ENCODE results near the gene DNAJC15. TPM values are rescaled to one million over a fixed set of nuclear protein-coding genes. Genes with fewer than 3 reads are reported as not detected.

Gene DNAJC15
- polyA plus RNA-seq, 3 donors from 2014 or later = 10.3 to 22.4 (median 22.3) TPM

GRCh38 chr13:42991898-42992763, 31.3 kb upstream of the DNAJC15 start, which contains the start of gene EPSTI1:
Gene EPSTI1 (minus strand): TSS chr13:42992241. CDS start chr13:42992165, 76 bp downstream.
- Mint-ChIP-seq H3K27ac (peak within 1 kb of the TSS; percentile 95 to 100 (median 99)), H3K4me1 (peaks cover 42 to 52% of the 10 kb centered on the region in 2 donors), H3K27me3 (ENCODE audit: low read depth in 3 of 3) (peaks cover 5 to 9% (median 7%) of the 10 kb centered on the region in 3 donors), H3K9me3 (no peaks in the 10 kb centered on the region), H3K36me3 (peaks cover 0 to 3% (median 0%) of the 10 kb centered on the region in 3 donors), H3K4me3 (peak within 1 kb of the TSS; percentile 96 to 98 (median 97))
- peak; percentile 78 to 82 (median 82) for DNase-seq

GRCh38 chr13:42992764-42993122, 30.6 kb upstream of the DNAJC15 start:
- peak overlapping the region; percentile 96 to 98 (median 97) for H3K4me3 Mint-ChIP-seq
- peaks cover 5 to 9% (median 7%) of the 10 kb centered on the region in 3 donors for H3K27me3 Mint-ChIP-seq (ENCODE audit: low read depth in 3 of 3)
- H3K27ac Mint-ChIP-seq = peak overlapping the region; percentile 95 to 100 (median 99)
- no peaks in the 10 kb centered on the region for H3K9me3 Mint-ChIP-seq
- H3K4me1 Mint-ChIP-seq = peaks cover 42 to 46% of the 10 kb centered on the region in 2 donors
- H3K36me3 Mint-ChIP-seq = peaks cover 0 to 3% (median 0%) of the 10 kb centered on the region in 3 donors
- no peak for DNase-seq

DNA sequence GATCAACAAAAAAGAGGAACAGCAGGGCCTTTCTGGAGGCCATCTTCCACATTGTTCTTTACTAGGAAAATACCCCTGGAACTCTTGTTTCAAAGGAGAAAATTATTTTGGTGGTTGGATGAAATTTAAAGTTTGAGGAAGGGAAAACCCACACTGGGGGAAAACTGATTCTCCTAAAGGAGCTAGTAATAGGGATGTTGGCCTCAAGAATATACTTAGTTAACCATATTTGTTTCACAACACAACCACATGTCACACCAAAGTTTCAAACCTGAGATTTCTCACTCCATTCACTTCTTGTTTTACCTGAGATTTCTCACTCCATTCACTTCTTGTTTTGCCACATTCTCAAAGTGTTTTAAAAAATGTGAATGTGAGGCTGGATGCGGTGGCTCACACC, 28.5 kb upstream of the DNAJC15 start:
- Mint-ChIP-seq H3K9me3 (no peaks in the 10 kb centered on the region), H3K27ac (peak overlapping the region in 2 of 6 donors; percentile 14 to 99)

GRCh38 chr13:42996584-42996983, 26.8 kb upstream of the DNAJC15 start:
- no peaks in the 10 kb centered on the region for H3K36me3 Mint-ChIP-seq
- H3K4me3 Mint-ChIP-seq = no peak overlapping the region
- peaks cover 3 to 7% (median 4%) of the 10 kb centered on the region in 3 donors for H3K27me3 Mint-ChIP-seq (ENCODE audit: low read depth in 3 of 3)
- H3K27ac Mint-ChIP-seq = no peak overlapping the region
- H3K9me3 Mint-ChIP-seq = no peaks in the 10 kb centered on the region
- DNase-seq = no peak
- H3K4me1 Mint-ChIP-seq = peaks cover 18 to 19% of the 10 kb centered on the region in 2 donors

More for the DNA sequence above, 28.5 kb upstream of the DNAJC15 start:
- DNase-seq = no peak
- peaks cover 35 to 36% of the 10 kb centered on the region in 2 donors for H3K4me1 Mint-ChIP-seq
- H3K27me3 Mint-ChIP-seq (ENCODE audit: low read depth in 3 of 3) = peaks cover 3 to 9% (median 7%) of the 10 kb centered on the region in 3 donors
- H3K36me3 Mint-ChIP-seq = peaks cover 0 to 3% (median 0%) of the 10 kb centered on the region in 3 donors
- H3K4me3 Mint-ChIP-seq = no peak overlapping the region

DNA sequence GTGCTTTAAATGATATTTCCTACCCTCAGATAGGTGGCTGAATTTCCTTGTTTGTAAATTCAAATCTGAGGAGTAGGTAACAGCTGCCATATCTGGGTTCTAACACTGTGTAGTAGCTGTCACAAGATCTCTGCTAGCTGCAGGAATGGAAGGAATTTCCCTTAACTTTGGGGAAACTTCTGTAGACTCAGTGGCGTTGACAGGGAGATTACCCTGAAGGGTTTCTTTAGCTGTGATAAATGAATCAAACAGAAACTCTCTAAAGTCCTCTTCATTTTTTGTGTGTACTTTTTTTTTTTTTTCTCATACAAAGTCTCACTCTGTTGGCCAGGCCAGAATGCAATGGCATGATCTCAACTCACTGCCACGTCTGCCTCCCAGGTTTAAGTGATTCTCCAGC, 26.0 kb upstream of the DNAJC15 start:
- peaks cover 2 to 7% (median 3%) of the 10 kb centered on the region in 3 donors for H3K27me3 Mint-ChIP-seq (ENCODE audit: low read depth in 3 of 3)
- no peak overlapping the region for H3K4me3 Mint-ChIP-seq
- peaks cover 0 to 1% (median 0%) of the 10 kb centered on the region in 3 donors for H3K36me3 Mint-ChIP-seq
- no peaks in the 10 kb centered on the region for H3K9me3 Mint-ChIP-seq
- H3K4me1 Mint-ChIP-seq = peaks cover 10 to 11% of the 10 kb centered on the region in 2 donors
- DNase-seq = no peak
- H3K27ac Mint-ChIP-seq = no peak overlapping the region

- no peaks in the 10 kb centered on the region for H3K4me1 Mint-ChIP-seq
- no peak for DNase-seq
- H3K9me3 Mint-ChIP-seq = peaks cover 0 to 2% (median 0%) of the 10 kb centered on the region in 6 donors
- H3K4me3 Mint-ChIP-seq = no peak overlapping the region
- peaks cover 0 to 6% (median 0%) of the 10 kb centered on the region in 3 donors for H3K36me3 Mint-ChIP-seq
- no peak overlapping the region for H3K27ac Mint-ChIP-seq
- H3K27me3 Mint-ChIP-seq (ENCODE audit: low read depth in 3 of 3) = peaks cover 0 to 2% (median 0%) of the 10 kb centered on the region in 3 donors
These were observed 23.9 kb upstream of the DNAJC15 start for GRCh38 chr13:42999491-42999890.

DNA sequence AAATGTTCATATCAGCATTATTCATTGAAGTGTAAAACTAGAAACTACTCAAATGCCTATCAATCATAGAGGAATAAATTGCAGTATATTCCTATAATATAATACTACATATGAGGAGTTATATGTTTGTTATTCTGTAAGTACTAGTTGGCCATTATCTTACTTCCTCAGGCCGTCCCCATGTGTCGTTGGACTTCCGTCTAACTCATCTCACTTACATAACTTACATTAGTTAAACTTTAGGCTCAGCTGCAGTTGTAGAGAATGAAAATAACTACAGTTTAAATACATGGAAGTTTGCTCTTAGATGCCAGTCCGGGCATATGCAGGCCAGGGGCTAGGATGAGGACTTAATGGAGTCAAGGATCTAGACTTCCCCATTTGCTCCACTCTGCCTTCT, 22.7 kb upstream of the DNAJC15 start:
- H3K27me3 Mint-ChIP-seq (ENCODE audit: low read depth in 3 of 3) = peaks cover 0 to 2% (median 0%) of the 10 kb centered on the region in 3 donors
- H3K4me3 Mint-ChIP-seq = no peak overlapping the region
- no peak for DNase-seq
- H3K9me3 Mint-ChIP-seq = peaks cover 0 to 2% (median 0%) of the 10 kb centered on the region in 6 donors
- H3K27ac Mint-ChIP-seq = no peak overlapping the region
- H3K36me3 Mint-ChIP-seq = peaks cover 0 to 6% (median 0%) of the 10 kb centered on the region in 3 donors
- H3K4me1 Mint-ChIP-seq = no peaks in the 10 kb centered on the region

DNA sequence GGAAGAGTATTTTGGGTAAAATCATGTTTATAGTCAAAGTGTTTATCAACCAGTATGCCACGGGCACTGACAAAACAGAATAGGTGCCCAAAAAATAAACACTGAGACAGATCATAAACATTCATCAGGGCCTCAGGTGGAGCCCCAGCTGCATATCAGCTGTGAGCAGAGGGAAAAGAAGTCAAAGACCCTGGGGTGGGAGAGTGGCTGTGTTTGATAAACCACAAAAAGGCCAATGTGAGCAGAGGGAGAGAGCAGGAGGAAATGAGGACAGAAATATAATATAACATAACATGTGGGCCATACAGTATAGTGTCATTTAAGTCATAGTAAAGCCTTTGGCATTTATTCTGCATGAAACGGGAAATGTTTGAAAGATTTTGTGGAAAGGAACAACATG, 21.4 kb upstream of the DNAJC15 start:
- H3K27me3 Mint-ChIP-seq (ENCODE audit: low read depth in 3 of 3) = peaks cover 0 to 7% (median 0%) of the 10 kb centered on the region in 3 donors
- peaks cover 0 to 6% (median 0%) of the 10 kb centered on the region in 3 donors for H3K36me3 Mint-ChIP-seq
- peaks cover 0 to 2% (median 0%) of the 10 kb centered on the region in 6 donors for H3K9me3 Mint-ChIP-seq
- DNase-seq = no peak
- H3K4me3 Mint-ChIP-seq = no peak overlapping the region
- H3K27ac Mint-ChIP-seq = no peak overlapping the region
- no peaks in the 10 kb centered on the region for H3K4me1 Mint-ChIP-seq

DNA sequence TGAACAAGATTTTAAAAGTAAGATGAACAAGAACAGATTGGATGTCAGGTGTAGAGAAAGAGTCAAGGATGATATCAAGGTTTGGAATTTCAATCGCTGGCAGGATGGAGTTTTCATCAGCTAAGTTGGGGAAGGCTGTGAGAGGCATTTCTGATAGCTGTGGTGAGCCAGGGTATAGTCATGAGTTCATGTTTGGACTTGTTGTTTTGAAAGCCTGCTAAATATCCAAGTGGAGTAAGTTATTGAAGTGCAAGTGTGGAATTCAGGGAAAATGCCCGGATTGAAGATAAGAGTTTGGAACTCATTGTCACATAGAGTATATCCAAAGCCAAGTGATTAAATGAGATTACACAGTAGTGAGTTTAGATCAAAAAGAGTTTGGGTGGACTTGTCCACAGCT, 20.4 kb upstream of the DNAJC15 start:
- Mint-ChIP-seq H3K9me3 (peaks cover 0 to 2% (median 0%) of the 10 kb centered on the region in 6 donors), H3K4me3 (no peak overlapping the region), H3K4me1 (no peaks in the 10 kb centered on the region), H3K27ac (no peak overlapping the region), H3K27me3 (ENCODE audit: low read depth in 3 of 3) (peaks cover 0 to 7% (median 0%) of the 10 kb centered on the region in 3 donors), H3K36me3 (peaks cover 0 to 6% (median 0%) of the 10 kb centered on the region in 3 donors)
- DNase-seq = no peak

GRCh38 chr13:43003729-43004128, 19.7 kb upstream of the DNAJC15 start:
- no peak for DNase-seq
- Mint-ChIP-seq H3K27me3 (ENCODE audit: low read depth in 3 of 3) (peaks cover 0 to 7% (median 2%) of the 10 kb centered on the region in 3 donors), H3K4me3 (no peak overlapping the region), H3K4me1 (no peaks in the 10 kb centered on the region), H3K36me3 (peaks cover 0 to 6% (median 0%) of the 10 kb centered on the region in 3 donors), H3K9me3 (peaks cover 0 to 2% (median 0%) of the 10 kb centered on the region in 6 donors), H3K27ac (no peak overlapping the region)

GRCh38 chr13:43005460-43006236, 17.7 kb upstream of the DNAJC15 start:
- H3K27ac Mint-ChIP-seq = no peak overlapping the region
- H3K27me3 Mint-ChIP-seq (ENCODE audit: low read depth in 3 of 3) = peaks cover 0 to 7% (median 2%) of the 10 kb centered on the region in 3 donors
- no peak for DNase-seq
- H3K9me3 Mint-ChIP-seq = peaks cover 0 to 2% (median 0%) of the 10 kb centered on the region in 6 donors
- H3K4me1 Mint-ChIP-seq = no peaks in the 10 kb centered on the region
- peaks cover 0 to 6% (median 0%) of the 10 kb centered on the region in 3 donors for H3K36me3 Mint-ChIP-seq
- no peak overlapping the region for H3K4me3 Mint-ChIP-seq

GRCh38 chr13:43006893-43007631, 16.3 kb upstream of the DNAJC15 start:
- H3K4me3 Mint-ChIP-seq = no peak overlapping the region
- H3K36me3 Mint-ChIP-seq = peaks cover 0 to 6% (median 0%) of the 10 kb centered on the region in 3 donors
- no peak overlapping the region for H3K27ac Mint-ChIP-seq
- H3K27me3 Mint-ChIP-seq (ENCODE audit: low read depth in 3 of 3) = peaks cover 0 to 5% (median 2%) of the 10 kb centered on the region in 3 donors
- peaks cover 0 to 2% (median 0%) of the 10 kb centered on the region in 6 donors for H3K9me3 Mint-ChIP-seq
- H3K4me1 Mint-ChIP-seq = no peaks in the 10 kb centered on the region
- no peak for DNase-seq

DNA sequence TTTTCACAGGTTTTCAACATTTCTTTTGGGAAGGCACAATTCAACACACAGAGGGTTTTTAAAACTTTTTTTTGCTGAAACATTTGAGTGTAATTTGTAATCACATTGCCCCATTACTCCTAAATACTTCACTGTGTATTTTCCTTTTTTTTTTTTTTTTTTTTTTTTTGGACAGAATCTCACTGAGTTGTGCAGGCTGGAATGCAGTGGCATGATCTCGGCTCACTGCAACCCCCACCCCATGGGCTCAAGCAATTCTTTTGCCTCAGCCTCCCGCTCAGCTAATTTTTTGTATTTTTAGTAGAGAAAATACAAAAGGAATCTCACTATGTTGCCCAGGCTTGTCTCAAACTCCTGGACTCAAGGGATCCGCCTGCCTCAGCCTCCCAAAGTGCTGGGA, 14.8 kb upstream of the DNAJC15 start:
- no peaks in the 10 kb centered on the region for H3K36me3 Mint-ChIP-seq
- no peak for DNase-seq
- no peaks in the 10 kb centered on the region for H3K9me3 Mint-ChIP-seq
- no peak overlapping the region for H3K4me3 Mint-ChIP-seq
- no peak overlapping the region for H3K27ac Mint-ChIP-seq
- peaks cover 2 to 5% (median 2%) of the 10 kb centered on the region in 3 donors for H3K27me3 Mint-ChIP-seq (ENCODE audit: low read depth in 3 of 3)
- H3K4me1 Mint-ChIP-seq = no peaks in the 10 kb centered on the region
